WTC11 (cell line): Measurements from ENCODE around the gene ABR. TPM values are rescaled to one million over a fixed set of nuclear protein-coding genes. Genes with fewer than 3 reads are reported as not detected.

Experiments used
- ATAC-seq: fragments of 200-7000 bp; cut with Tn5 transposase; 2 replicates; pipeline ENCODE4 v1.10.0; 2021; ENCODE audit warnings: mild to moderate bottlenecking, moderate library complexity
- CTCF ChIA-PET: fragments of 300-600 bp; sonication (Branson Sonifier 250); formaldehyde crosslinking; loops from one replicate; lab custom pipeline; 2021; ENCODE audit warnings: antibody characterized with exemption; lab: Charles Lee
- POLR2A ChIA-PET: fragments of 350-600 bp; sonication (Branson Sonifier 250); formaldehyde crosslinking; loops from one replicate; lab custom pipeline; 2021; ENCODE audit warnings: antibody characterized with exemption; lab: Charles Lee
- DNase-seq: peaks from one replicate; pipeline ENCODE4 v3.0.0; 2021; ENCODE audit warnings: low spot score
- H3K27ac Mint-ChIP-seq: 2 replicates; pipeline ENCODE4 v1.8.0; 2021; ENCODE audit warnings: mixed read lengths
- H3K27me3 Mint-ChIP-seq: 2 replicates; pipeline ENCODE4 v1.8.0; 2021; ENCODE audit warnings: low read depth, mild to moderate bottlenecking, moderate library complexity, mixed read lengths
- H3K36me3 Mint-ChIP-seq: 2 replicates; pipeline ENCODE4 v1.8.0; 2021; ENCODE audit warnings: mixed read lengths
- H3K4me1 Mint-ChIP-seq: 2 replicates; pipeline ENCODE4 v1.8.0; 2022; ENCODE audit warnings: mixed read lengths
- H3K4me3 Mint-ChIP-seq: 2 replicates; pipeline ENCODE4 v1.8.0; 2021; ENCODE audit warnings: mild to moderate bottlenecking, moderate library complexity, mixed read lengths
- H3K9me3 Mint-ChIP-seq: 2 replicates; pipeline ENCODE4 v1.8.0; 2021; ENCODE audit warnings: mixed read lengths
- ATF6 ChIP-seq: sonication (generic); formaldehyde crosslinking; IDR thresholded peaks from 2 replicates; pipeline ENCODE4 v1.8.1; 2023; ENCODE audit warnings: mild to moderate bottlenecking, missing genetic modification reagents
- GTF2I ChIP-seq: fragments of 250-450 bp; sonication (Bioruptor Pico); conservative IDR thresholded peaks from 2 replicates; pipeline ENCODE4 v1.4.0; 2021; ENCODE audit warnings: mild to moderate bottlenecking
- JAZF1 ChIP-seq: fragments of 250-450 bp; sonication (Bioruptor Pico); IDR thresholded peaks from 2 replicates; pipeline ENCODE4 v1.9.0; 2021; ENCODE audit warnings: moderate library complexity, mild to moderate bottlenecking, inconsistent platforms
- NFATC4 ChIP-seq: fragments of 250-450 bp; sonication (Bioruptor Pico); IDR thresholded peaks from 2 replicates; pipeline ENCODE4 v1.9.0; 2021; ENCODE audit warnings: mild to moderate bottlenecking
- SMAD4 ChIP-seq: sonication (generic); formaldehyde crosslinking; IDR thresholded peaks from 2 replicates; pipeline ENCODE4 v1.8.0; 2022; ENCODE audit warnings: mild to moderate bottlenecking, missing genetic modification reagents
- SP1 ChIP-seq: sonication (generic); formaldehyde crosslinking; conservative IDR thresholded peaks from 2 replicates; pipeline ENCODE4 v1.8.1; 2022; ENCODE audit warnings: missing genetic modification reagents
- TEAD1 ChIP-seq: sonication (generic); formaldehyde crosslinking; IDR thresholded peaks from 2 replicates; pipeline ENCODE4 v1.8.0; 2022; ENCODE audit warnings: mild to moderate bottlenecking, missing genetic modification reagents
- ZBTB21 ChIP-seq: sonication (generic); formaldehyde crosslinking; IDR thresholded peaks from 2 replicates; pipeline ENCODE4 v1.8.1; 2023; ENCODE audit warnings: mild to moderate bottlenecking, missing genetic modification reagents, borderline replicate concordance
- ZNF232 ChIP-seq: sonication (generic); formaldehyde crosslinking; IDR thresholded peaks from 2 replicates; pipeline ENCODE4 v1.8.0; 2022; ENCODE audit warnings: mild to moderate bottlenecking, missing genetic modification reagents
- ZNF396 ChIP-seq: fragments of 250-450 bp; sonication (Bioruptor Pico); IDR thresholded peaks from 2 replicates; pipeline ENCODE4 v1.8.0; 2021; ENCODE audit warnings: mild to moderate bottlenecking, moderate library complexity, borderline replicate concordance
- ZSCAN18 ChIP-seq: fragments of 250-450 bp; sonication (Bioruptor Pico); IDR thresholded peaks from 2 replicates; pipeline ENCODE4 v2.1.2; 2022; ENCODE audit warnings: mild to moderate bottlenecking, moderate library complexity
- total RNA-seq: library from RNA; stranded (reverse); gene quantifications from 3 replicates; pipeline ENCODE4 v1.2.3, GENCODE V29; 2021
- TF ChIP-seq, protein P1 (sequence below): sonication (generic); formaldehyde crosslinking; IDR thresholded peaks from 2 replicates; pipeline ENCODE4 v1.8.0; 2023; ENCODE audit warnings: missing genetic modification reagents, mild to moderate bottlenecking, borderline replicate concordance
- TF ChIP-seq, protein P2 (sequence below): fragments of 250-450 bp; sonication (Bioruptor Pico); IDR thresholded peaks from 2 replicates; pipeline ENCODE4 v1.8.0; 2021; ENCODE audit warnings: mild to moderate bottlenecking

The ABR gene
- total RNA-seq, 1 experiment from 2014 or later, result 38.0 TPM

- TF ChIP-seq ATF6 (CRISPR knock-in tag), result no peak
- TF ChIP-seq ZSCAN18 (CRISPR knock-in tag), result no peak
Observed at GRCh38 chr17:1010586-1010985, 169.2 kb downstream of the ABR start (continued).

DNA sequence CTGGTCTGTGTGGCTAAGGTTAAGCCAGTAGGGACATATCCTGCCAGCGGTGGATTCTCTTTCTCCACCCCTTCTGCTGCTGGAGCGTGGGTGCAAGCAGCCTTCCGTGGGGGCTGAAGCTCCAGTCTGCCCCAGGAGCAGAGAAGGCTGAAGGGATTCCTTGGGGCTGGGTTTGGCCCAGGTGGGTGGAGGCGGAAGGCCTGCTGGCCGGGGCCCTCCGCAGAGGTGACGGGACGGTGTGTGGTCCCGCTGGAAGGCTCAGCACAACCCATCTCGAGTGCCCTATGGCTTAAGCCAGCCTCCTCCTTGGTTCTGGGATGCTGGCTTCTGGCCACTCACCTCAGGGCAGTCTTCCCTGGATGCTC is 169.7 kb downstream of the ABR start:
- ChIA-PET CTCF (interaction anchor here (1.5 kb wide), 1 partner anchor 48 kb away, joined by 3 read pairs; no protein-coding TSS in a partner anchor), POLR2A (no interaction called here)
- DNase-seq, result no peak
- ATAC-seq, result no peak
- Mint-ChIP-seq H3K36me3 (no peaks in the 10 kb centered on the region), H3K4me1 (peaks cover 5% of the 10 kb centered on the region), H3K27ac (no peak overlapping the region), H3K4me3 (no peak overlapping the region)
- no peak for TF ChIP-seq JAZF1 (CRISPR knock-in tag)
- TF ChIP-seq, all 79 proteins: peak for 0
- H3K27me3 Mint-ChIP-seq, result no peaks in the 10 kb centered on the region
- H3K9me3 Mint-ChIP-seq, result no peaks in the 10 kb centered on the region

- no peak overlapping the region for H3K4me3 Mint-ChIP-seq
- POLR2A ChIA-PET, result no interaction called here
- peaks cover 7% of the 10 kb centered on the region for H3K4me1 Mint-ChIP-seq
- TF ChIP-seq NFATC4 (CRISPR knock-in tag) (no peak), ZNF232 (no peak), SP1 (no peak), GTF2I (CRISPR knock-in tag) (no peak), TEAD1 (CRISPR knock-in tag) (no peak), SMAD4 (CRISPR knock-in tag) (no peak), ZBTB21 (CRISPR knock-in tag) (no peak), ZNF396 (CRISPR knock-in tag) (no peak)
- TF ChIP-seq, protein P1, sequence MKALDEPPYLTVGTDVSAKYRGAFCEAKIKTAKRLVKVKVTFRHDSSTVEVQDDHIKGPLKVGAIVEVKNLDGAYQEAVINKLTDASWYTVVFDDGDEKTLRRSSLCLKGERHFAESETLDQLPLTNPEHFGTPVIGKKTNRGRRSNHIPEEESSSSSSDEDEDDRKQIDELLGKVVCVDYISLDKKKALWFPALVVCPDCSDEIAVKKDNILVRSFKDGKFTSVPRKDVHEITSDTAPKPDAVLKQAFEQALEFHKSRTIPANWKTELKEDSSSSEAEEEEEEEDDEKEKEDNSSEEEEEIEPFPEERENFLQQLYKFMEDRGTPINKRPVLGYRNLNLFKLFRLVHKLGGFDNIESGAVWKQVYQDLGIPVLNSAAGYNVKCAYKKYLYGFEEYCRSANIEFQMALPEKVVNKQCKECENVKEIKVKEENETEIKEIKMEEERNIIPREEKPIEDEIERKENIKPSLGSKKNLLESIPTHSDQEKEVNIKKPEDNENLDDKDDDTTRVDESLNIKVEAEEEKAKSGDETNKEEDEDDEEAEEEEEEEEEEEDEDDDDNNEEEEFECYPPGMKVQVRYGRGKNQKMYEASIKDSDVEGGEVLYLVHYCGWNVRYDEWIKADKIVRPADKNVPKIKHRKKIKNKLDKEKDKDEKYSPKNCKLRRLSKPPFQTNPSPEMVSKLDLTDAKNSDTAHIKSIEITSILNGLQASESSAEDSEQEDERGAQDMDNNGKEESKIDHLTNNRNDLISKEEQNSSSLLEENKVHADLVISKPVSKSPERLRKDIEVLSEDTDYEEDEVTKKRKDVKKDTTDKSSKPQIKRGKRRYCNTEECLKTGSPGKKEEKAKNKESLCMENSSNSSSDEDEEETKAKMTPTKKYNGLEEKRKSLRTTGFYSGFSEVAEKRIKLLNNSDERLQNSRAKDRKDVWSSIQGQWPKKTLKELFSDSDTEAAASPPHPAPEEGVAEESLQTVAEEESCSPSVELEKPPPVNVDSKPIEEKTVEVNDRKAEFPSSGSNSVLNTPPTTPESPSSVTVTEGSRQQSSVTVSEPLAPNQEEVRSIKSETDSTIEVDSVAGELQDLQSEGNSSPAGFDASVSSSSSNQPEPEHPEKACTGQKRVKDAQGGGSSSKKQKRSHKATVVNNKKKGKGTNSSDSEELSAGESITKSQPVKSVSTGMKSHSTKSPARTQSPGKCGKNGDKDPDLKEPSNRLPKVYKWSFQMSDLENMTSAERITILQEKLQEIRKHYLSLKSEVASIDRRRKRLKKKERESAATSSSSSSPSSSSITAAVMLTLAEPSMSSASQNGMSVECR (CRISPR knock-in tag), result no peak
- TF ChIP-seq, protein P2, sequence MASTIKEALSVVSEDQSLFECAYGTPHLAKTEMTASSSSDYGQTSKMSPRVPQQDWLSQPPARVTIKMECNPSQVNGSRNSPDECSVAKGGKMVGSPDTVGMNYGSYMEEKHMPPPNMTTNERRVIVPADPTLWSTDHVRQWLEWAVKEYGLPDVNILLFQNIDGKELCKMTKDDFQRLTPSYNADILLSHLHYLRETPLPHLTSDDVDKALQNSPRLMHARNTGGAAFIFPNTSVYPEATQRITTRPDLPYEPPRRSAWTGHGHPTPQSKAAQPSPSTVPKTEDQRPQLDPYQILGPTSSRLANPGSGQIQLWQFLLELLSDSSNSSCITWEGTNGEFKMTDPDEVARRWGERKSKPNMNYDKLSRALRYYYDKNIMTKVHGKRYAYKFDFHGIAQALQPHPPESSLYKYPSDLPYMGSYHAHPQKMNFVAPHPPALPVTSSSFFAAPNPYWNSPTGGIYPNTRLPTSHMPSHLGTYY, result no peak
- H3K9me3 Mint-ChIP-seq, result no peaks in the 10 kb centered on the region
- CTCF ChIA-PET, result no interaction called here
- DNase-seq, result no peak
- no peaks in the 10 kb centered on the region for H3K36me3 Mint-ChIP-seq
- ATAC-seq, result no peak
- no peaks in the 10 kb centered on the region for H3K27me3 Mint-ChIP-seq
- no peak overlapping the region for H3K27ac Mint-ChIP-seq
Observed at GRCh38 chr17:1009229-1010085, 170.3 kb downstream of the ABR start.
